Colonic mucosa (tissue), 4 donors: Measurements from ENCODE around the gene TLX1. TPM values are rescaled to one million over a fixed set of nuclear protein-coding genes. Genes with fewer than 3 reads are reported as not detected.

Experiments
- DNase-seq: peaks from one replicate; pipeline ENCODE4 v3.0.0-alpha.2; 2020
- H3K27ac ChIP-seq: fragments of 200-600 bp; one replicate; pipeline ENCODE4 v1.8.0; 2021
- H3K27me3 ChIP-seq: fragments of 200-600 bp; one replicate; pipeline ENCODE4 v1.8.0; 2021
- H3K36me3 ChIP-seq: fragments of 200-600 bp; one replicate; pipeline ENCODE4 v1.8.0; 2021
- H3K4me1 ChIP-seq: fragments of 200-600 bp; one replicate; pipeline ENCODE4 v1.8.0; 2021; ENCODE audit warnings: mild to moderate bottlenecking
- H3K4me3 ChIP-seq: fragments of 200-600 bp; one replicate; pipeline ENCODE4 v1.8.0; 2021
- H3K9ac ChIP-seq, 2 donors: one replicate each; pipeline ENCODE4 v1.7.0; 2013; ENCODE audit warnings: control low read depth in 2 of 2, low read depth in 2 of 2, low read length in 2 of 2
- H3K9me3 ChIP-seq: fragments of 200-600 bp; one replicate; pipeline ENCODE4 v1.8.0; 2021
- CTCF ChIP-seq: fragments of 200-600 bp; IDR thresholded peaks from one replicate; pipeline ENCODE4 v1.8.0; 2022; ENCODE audit warnings: antibody characterized with exemption, mild to moderate bottlenecking
- intact Hi-C: fragments of 100-400 bp; cut with DNase I; formaldehyde crosslinking; loops from one replicate; pipeline ENCODE4 v1.14.1; 2022
- total RNA-seq, 2 donors: library from RNA; stranded (reverse); fragmentation: NEBNext Ultra II Directional in 1 of 2; extraction: Animal tissue kit (Norgen Biotek cat#: 25700) in 1 of 2; gene quantifications; one replicate each; pipeline ENCODE4 v1.2.1, GENCODE V29; 2021
- donor health status: healthy.
- donor health status: DM: no; HTN: no; CAD: no.
- donor health status: DM: no; HTN: no; CAD: no.

Gene TLX1
- total RNA-seq, 2 donors from 2014 or later, result 0.21 to 0.52 TPM

- Histone ChIP-seq H3K4me1 (no peaks in the 10 kb centered on the region), H3K4me3 (no peak overlapping the region), H3K9me3 (no peaks in the 10 kb centered on the region), H3K27me3 (no peaks in the 10 kb centered on the region), H3K36me3 (no peaks in the 10 kb centered on the region), H3K9ac (no peak overlapping the region), H3K27ac (no peak overlapping the region)
- no peak for DNase-seq
- intact Hi-C loops, result no loop called here
- TF ChIP-seq CTCF, result no peak
These were observed 41.6 kb downstream of the TLX1 start for GRCh38 chr10:101172741-101173140.

- Histone ChIP-seq H3K36me3 (no peaks in the 10 kb centered on the region), H3K27me3 (no peaks in the 10 kb centered on the region)
- DNase-seq, result no peak
These were observed 43.2 kb downstream of the TLX1 start for GRCh38 chr10:101174319-101174718.

GRCh38 chr10:101176577-101176976 is 45.5 kb downstream of the TLX1 start:
- no peaks in the 10 kb centered on the region for H3K36me3 ChIP-seq
- no peaks in the 10 kb centered on the region for H3K4me1 ChIP-seq
- TF ChIP-seq CTCF, result no peak
- no peak for DNase-seq
- no peaks in the 10 kb centered on the region for H3K27me3 ChIP-seq
- no peak overlapping the region for H3K9ac ChIP-seq
- H3K27ac ChIP-seq, result no peak overlapping the region
- H3K9me3 ChIP-seq, result no peaks in the 10 kb centered on the region
- intact Hi-C loops, result no loop called here
- H3K4me3 ChIP-seq, result no peak overlapping the region

More at GRCh38 chr10:101174319-101174718, 43.2 kb downstream of the TLX1 start:
- intact Hi-C loops, result no loop called here
- no peaks in the 10 kb centered on the region for H3K4me1 ChIP-seq
- H3K9me3 ChIP-seq, result no peaks in the 10 kb centered on the region
- H3K4me3 ChIP-seq, result no peak overlapping the region
- no peak overlapping the region for H3K9ac ChIP-seq
- no peak overlapping the region for H3K27ac ChIP-seq
- TF ChIP-seq CTCF, result no peak

GRCh38 chr10:101182936-101183335 is 51.8 kb downstream of the TLX1 start:
- Histone ChIP-seq H3K4me1 (no peaks in the 10 kb centered on the region), H3K9ac (no peak overlapping the region), H3K4me3 (no peak overlapping the region), H3K27ac (no peak overlapping the region), H3K36me3 (no peaks in the 10 kb centered on the region), H3K27me3 (no peaks in the 10 kb centered on the region), H3K9me3 (no peaks in the 10 kb centered on the region)
- intact Hi-C loops, result no loop called here
- no peak for DNase-seq
- TF ChIP-seq CTCF, result no peak

- TF ChIP-seq CTCF, result no peak
- intact Hi-C loops, result no loop called here
- Histone ChIP-seq H3K9ac (no peak overlapping the region), H3K4me1 (no peaks in the 10 kb centered on the region), H3K36me3 (no peaks in the 10 kb centered on the region), H3K4me3 (no peak overlapping the region), H3K9me3 (no peaks in the 10 kb centered on the region), H3K27me3 (no peaks in the 10 kb centered on the region), H3K27ac (no peak overlapping the region)
- no peak for DNase-seq
These were observed 52.5 kb downstream of the TLX1 start for GRCh38 chr10:101183458-101184183.

Other genes with a start within 250 kb of the TLX1 start
- 10 to 100 TPM; 15.1 to 21.9 TPM for gene SLF2, start 218.3 kb upstream of the TLX1 start, total RNA-seq
- gene SEMA4G, start 161.8 kb upstream of the TLX1 start, total RNA-seq, result 100 to 1,000 TPM; 113 to 133 TPM
- gene MRPL43, start 143.8 kb upstream of the TLX1 start, total RNA-seq, result 100 to 1,000 TPM in 1 of 2 donors, 10 to 100 TPM in 1; 71.5 to 105 TPM
- 10 to 100 TPM in 1 of 2 donors, 1 to 10 TPM in 1; 4.6 to 11.4 TPM for gene TWNK, start 143.8 kb upstream of the TLX1 start, total RNA-seq
- 10 to 100 TPM; 30.8 to 36.5 TPM for gene LZTS2, start 131.5 kb upstream of the TLX1 start, total RNA-seq
- under 1 TPM; 0.19 to 0.42 TPM for gene PDZD7, start 100.2 kb upstream of the TLX1 start, total RNA-seq
- 10 to 100 TPM in 1 of 2 donors, 1 to 10 TPM in 1; 8.8 to 18.1 TPM for gene SFXN3, start 100.1 kb upstream of the TLX1 start, total RNA-seq
- gene KAZALD1, start 69.3 kb upstream of the TLX1 start, total RNA-seq, result 10 to 100 TPM; 11.5 to 32.4 TPM
- gene LBX1, start 98.2 kb downstream of the TLX1 start, total RNA-seq, result not detected
- 10 to 100 TPM in 1 of 2 donors, 1 to 10 TPM in 1; 9.9 to 10.5 TPM for gene BTRC, start 222.9 kb downstream of the TLX1 start, total RNA-seq